ENCODE measurements around the gene MLST8.
A peak's percentile ranks its signal among the peaks of the same experiment; 100 is the strongest.

- TF ChIP-seq CTCF (IDR thresholded peaks at IDR 0.05) (peak; percentile 74 to 95 (median 86)), POLR2A (IDR thresholded peaks at IDR 0.05) (peak; percentile 68)
Observed at GRCh38 chr16:2251296-2252111, 46.2 kb downstream of the MLST8 start, which contains the start of gene ECI1.

All from ovary (tissue), 3 donors.